ENCODE results near the gene OR4D11. TPM values are rescaled to one million over a fixed set of nuclear protein-coding genes. Genes with fewer than 3 reads are reported as not detected.
A peak's percentile ranks its signal among the peaks of the same experiment; 100 is the strongest.

OR4D11 gene
- total and polyA plus RNA-seq, 9 of the 15 experiments (the other 6 are each of a cell fraction or from before 2014, with no cell fraction given) = not detected

GRCh38 chr11:59545179-59546020 lies 42.0 kb downstream of the OR4D11 start (continued):
- TF ChIP-seq ZNF354B (CRISPR knock-in tag; IDR thresholded peaks at IDR 0.05) (no peak), HDAC2 (IDR thresholded peaks at IDR 0.05) (no peak), PKNOX1 (IDR thresholded peaks at IDR 0.05) (peak; percentile 91), ZNF77 (CRISPR knock-in tag; IDR thresholded peaks at IDR 0.05) (peak; percentile 74; the same call in 1 of the 2 replicates), MTA2 (IDR thresholded peaks at IDR 0.05; ENCODE audit: low read depth) (0 out of 2 replicates have a peak, but pooled peaks have one; percentile 23), KHSRP (IDR thresholded peaks at IDR 0.05) (no peak), SRF (CRISPR knock-in tag; IDR thresholded peaks at IDR 0.05) (peak in 1 of 2 experiments; percentile 32; a peak in 1 of 4 replicates), ELF4 (CRISPR knock-in tag; IDR thresholded peaks at IDR 0.05) (no peak), SMC3 (conservative IDR thresholded peaks at IDR 0.05; ENCODE audit: insufficient read depth, low read depth, low read length) (no peak), LCOR (CRISPR knock-in tag; IDR thresholded peaks at IDR 0.05) (0 out of 2 replicates have a peak, but pooled peaks have one; percentile 16), ZNF41 (CRISPR knock-in tag; conservative IDR thresholded peaks at IDR 0.05) (no peak), SMAD2 (IDR thresholded peaks at IDR 0.05; ENCODE audit: low read depth, low read length) (no peak)
- TF ChIP-seq, protein P1, sequence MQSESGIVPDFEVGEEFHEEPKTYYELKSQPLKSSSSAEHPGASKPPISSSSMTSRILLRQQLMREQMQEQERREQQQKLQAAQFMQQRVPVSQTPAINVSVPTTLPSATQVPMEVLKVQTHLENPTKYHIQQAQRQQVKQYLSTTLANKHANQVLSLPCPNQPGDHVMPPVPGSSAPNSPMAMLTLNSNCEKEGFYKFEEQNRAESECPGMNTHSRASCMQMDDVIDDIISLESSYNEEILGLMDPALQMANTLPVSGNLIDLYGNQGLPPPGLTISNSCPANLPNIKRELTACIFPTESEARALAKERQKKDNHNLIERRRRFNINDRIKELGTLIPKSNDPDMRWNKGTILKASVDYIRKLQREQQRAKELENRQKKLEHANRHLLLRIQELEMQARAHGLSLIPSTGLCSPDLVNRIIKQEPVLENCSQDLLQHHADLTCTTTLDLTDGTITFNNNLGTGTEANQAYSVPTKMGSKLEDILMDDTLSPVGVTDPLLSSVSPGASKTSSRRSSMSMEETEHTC (IDR thresholded peaks at IDR 0.05) = peak; percentile 87; the same call in 1 of the 2 replicates
- TF ChIP-seq, protein P2, sequence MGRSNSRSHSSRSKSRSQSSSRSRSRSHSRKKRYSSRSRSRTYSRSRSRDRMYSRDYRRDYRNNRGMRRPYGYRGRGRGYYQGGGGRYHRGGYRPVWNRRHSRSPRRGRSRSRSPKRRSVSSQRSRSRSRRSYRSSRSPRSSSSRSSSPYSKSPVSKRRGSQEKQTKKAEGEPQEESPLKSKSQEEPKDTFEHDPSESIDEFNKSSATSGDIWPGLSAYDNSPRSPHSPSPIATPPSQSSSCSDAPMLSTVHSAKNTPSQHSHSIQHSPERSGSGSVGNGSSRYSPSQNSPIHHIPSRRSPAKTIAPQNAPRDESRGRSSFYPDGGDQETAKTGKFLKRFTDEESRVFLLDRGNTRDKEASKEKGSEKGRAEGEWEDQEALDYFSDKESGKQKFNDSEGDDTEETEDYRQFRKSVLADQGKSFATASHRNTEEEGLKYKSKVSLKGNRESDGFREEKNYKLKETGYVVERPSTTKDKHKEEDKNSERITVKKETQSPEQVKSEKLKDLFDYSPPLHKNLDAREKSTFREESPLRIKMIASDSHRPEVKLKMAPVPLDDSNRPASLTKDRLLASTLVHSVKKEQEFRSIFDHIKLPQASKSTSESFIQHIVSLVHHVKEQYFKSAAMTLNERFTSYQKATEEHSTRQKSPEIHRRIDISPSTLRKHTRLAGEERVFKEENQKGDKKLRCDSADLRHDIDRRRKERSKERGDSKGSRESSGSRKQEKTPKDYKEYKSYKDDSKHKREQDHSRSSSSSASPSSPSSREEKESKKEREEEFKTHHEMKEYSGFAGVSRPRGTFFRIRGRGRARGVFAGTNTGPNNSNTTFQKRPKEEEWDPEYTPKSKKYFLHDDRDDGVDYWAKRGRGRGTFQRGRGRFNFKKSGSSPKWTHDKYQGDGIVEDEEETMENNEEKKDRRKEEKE (IDR thresholded peaks at IDR 0.05; ENCODE audit: borderline replicate concordance in 1 of 2, control insufficient read depth in 1 of 2, low read depth in 2 of 2, low read length in 1 of 2) = peak in 1 of 2 experiments; percentile 86; a peak in 1 of 4 replicates
- TF ChIP-seq, protein P3, sequence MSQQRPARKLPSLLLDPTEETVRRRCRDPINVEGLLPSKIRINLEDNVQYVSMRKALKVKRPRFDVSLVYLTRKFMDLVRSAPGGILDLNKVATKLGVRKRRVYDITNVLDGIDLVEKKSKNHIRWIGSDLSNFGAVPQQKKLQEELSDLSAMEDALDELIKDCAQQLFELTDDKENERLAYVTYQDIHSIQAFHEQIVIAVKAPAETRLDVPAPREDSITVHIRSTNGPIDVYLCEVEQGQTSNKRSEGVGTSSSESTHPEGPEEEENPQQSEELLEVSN (IDR thresholded peaks at IDR 0.05; ENCODE audit: borderline replicate concordance in 1 of 2, extremely low read depth in 1 of 2, insufficient read depth in 1 of 2, insufficient read length in 1 of 2, low read depth in 1 of 2, low read length in 1 of 2, poor library complexity in 1 of 2, severe bottlenecking in 1 of 2) = no peak
- TF ChIP-seq, protein P4, sequence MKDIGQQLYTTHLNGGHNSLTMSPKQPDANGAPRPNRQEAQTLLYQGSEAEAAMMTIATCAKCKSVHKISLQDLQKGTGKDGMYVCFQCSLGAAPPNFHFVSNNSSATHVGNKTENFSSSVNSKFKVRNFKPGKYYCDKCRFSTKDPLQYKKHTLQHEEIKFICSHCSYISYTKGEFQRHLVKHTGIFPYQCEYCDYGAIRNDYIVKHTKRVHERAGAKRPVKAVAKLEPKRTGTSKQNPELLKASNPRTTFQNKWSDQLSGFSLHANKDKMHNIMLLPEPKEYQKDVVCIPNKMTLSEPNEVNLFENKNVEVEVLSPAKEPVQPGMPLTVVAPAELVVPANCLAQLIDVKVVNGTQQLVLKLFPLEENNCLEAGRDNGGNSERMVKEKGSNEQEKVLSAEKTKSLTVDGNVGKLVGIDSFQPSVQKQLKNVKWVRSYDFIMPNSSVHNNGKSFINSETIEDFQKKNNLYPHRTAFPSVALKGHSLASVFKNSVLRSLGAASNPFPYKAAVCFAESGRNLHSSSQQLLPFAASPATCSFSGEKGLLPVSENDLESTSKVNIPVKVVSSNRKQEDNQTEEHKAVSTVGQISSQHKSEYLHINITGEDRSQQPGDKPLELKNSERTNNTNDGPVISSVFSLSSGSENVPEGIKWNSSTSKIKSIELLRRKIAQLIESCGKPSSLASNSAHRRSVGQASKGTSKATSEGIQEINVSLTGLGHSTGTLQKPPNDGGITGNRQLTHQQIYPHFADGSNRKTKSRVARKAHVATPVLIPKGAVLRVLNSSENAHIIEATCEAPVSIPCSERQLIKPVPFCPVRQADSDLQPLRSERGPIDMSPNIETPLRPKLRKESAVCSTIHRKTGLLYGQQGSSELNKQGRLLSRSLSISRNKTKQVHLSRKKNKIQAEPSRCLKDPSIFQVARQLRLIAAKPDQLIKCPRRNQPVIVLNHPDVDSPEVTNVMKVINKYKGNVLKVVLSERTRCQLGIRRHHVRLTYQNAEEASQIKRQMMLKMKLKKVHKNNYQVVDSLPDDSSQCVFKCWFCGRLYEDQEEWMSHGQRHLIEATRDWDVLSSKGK (CRISPR knock-in tag; IDR thresholded peaks at IDR 0.05) = peak; percentile 78; the same call in 1 of the 2 replicates

Data from K562 (cell line).